HG02571 (cell line): ENCODE results near the gene MTRF1.
A peak's percentile ranks its signal among the peaks of the same experiment; 100 is the strongest.

Source experiments
- ATAC-seq: cut with Tn5 transposase; IDR thresholded peaks from one replicate; pipeline ENCODE4 v1.9.1; 2021; ENCODE audit warnings: mild to moderate bottlenecking, moderate library complexity; ENCODE audit not compliant: unreplicated experiment

The MTRF1 gene

GRCh38 chr13:41263261-41263971 lies at the start of gene MTRF1:
TSS of gene MTRF1 (minus strand) at chr13:41263576. CDS start at chr13:41260907, 2,669 bp downstream.
- peak; percentile 95 for ATAC-seq

GRCh38 chr13:41313117-41313516 lies 49.7 kb upstream of the MTRF1 start:
- ATAC-seq = no peak

- ATAC-seq = no peak
Measured at GRCh38 chr13:41312176-41312500, 48.8 kb upstream of the MTRF1 start.

GRCh38 chr13:41311406-41312175 lies 48.2 kb upstream of the MTRF1 start:
- peak; percentile 47 for ATAC-seq

- peak; percentile 62 for ATAC-seq
Measured at GRCh38 chr13:41310963-41311405, 47.6 kb upstream of the MTRF1 start, which contains the start of gene NAA16. TSS of gene NAA16 (plus strand) at chr13:41311267. CDS start at chr13:41311529, 262 bp downstream.

GRCh38 chr13:41307884-41308640 lies 44.7 kb upstream of the MTRF1 start:
- ATAC-seq = no peak

GRCh38 chr13:41306271-41307145 lies 43.1 kb upstream of the MTRF1 start:
- no peak for ATAC-seq

- ATAC-seq = no peak
Measured at GRCh38 chr13:41304551-41304950, 41.2 kb upstream of the MTRF1 start.

- no peak for ATAC-seq
Measured at GRCh38 chr13:41302743-41303142, 39.4 kb upstream of the MTRF1 start.

- no peak for ATAC-seq
Measured at GRCh38 chr13:41299316-41300094, 36.1 kb upstream of the MTRF1 start.

- ATAC-seq = no peak
Measured at GRCh38 chr13:41296879-41297646, 33.7 kb upstream of the MTRF1 start.

- ATAC-seq = no peak
Measured at GRCh38 chr13:41295973-41296372, 32.6 kb upstream of the MTRF1 start.

- ATAC-seq = no peak
Measured at GRCh38 chr13:41294914-41295313, 31.5 kb upstream of the MTRF1 start.

GRCh38 chr13:41293272-41293671 lies 29.9 kb upstream of the MTRF1 start:
- no peak for ATAC-seq

GRCh38 chr13:41291246-41291645 lies 27.9 kb upstream of the MTRF1 start:
- no peak for ATAC-seq

- ATAC-seq = no peak
Measured at GRCh38 chr13:41289463-41289881, 26.1 kb upstream of the MTRF1 start.

GRCh38 chr13:41286370-41286769 lies 23.0 kb upstream of the MTRF1 start:
- ATAC-seq = no peak

- ATAC-seq = no peak
Measured at GRCh38 chr13:41284512-41285288, 21.3 kb upstream of the MTRF1 start.
